ENCODE measurements around the gene VOPP1. TPM values are rescaled to one million over a fixed set of nuclear protein-coding genes. Genes with fewer than 3 reads are reported as not detected.

Gene VOPP1
- total and polyA plus RNA-seq, 7 donors: 16.3 to 45.7 (median 29.7) TPM

GRCh38 chr7:55436457-55436856 lies 135.8 kb downstream of the VOPP1 start:
- Histone ChIP-seq H3K9me3 (no peaks in the 10 kb centered on the region), H3K4me1 (peaks cover 29% of the 10 kb centered on the region), H3K4me3 (no peak overlapping the region), H3K27ac (no peak overlapping the region), H3K27me3 (ENCODE audit: insufficient read depth in 3 of 3, low read length in 2 of 3) (no peaks in the 10 kb centered on the region), H3K36me3 (ENCODE audit: insufficient read depth in 1 of 2, low read depth in 1 of 2) (peaks cover 0 to 11% of the 10 kb centered on the region in 2 donors)
- TF ChIP-seq CTCF (IDR thresholded peaks at IDR 0.05): no peak
- DNase-seq (no peak), ATAC-seq (no peak)
- WGBS, 3 donors: 76 to 92% (median 81%) methylated on average over 10 of the region's 10 CpGs
- intact Hi-C loops (cut with DNase I): loop anchor here (10.0 kb wide), 2 partner anchors 158 to 638 kb away; no protein-coding TSS in a partner anchor

GRCh38 chr7:55435466-55435865 lies 136.8 kb downstream of the VOPP1 start:
- ATAC-seq (no peak), DNase-seq (no peak)
- Histone ChIP-seq H3K4me3 (no peak overlapping the region), H3K9me3 (no peaks in the 10 kb centered on the region), H3K36me3 (ENCODE audit: insufficient read depth in 1 of 2, low read depth in 1 of 2) (peaks cover 0 to 17% of the 10 kb centered on the region in 2 donors), H3K27ac (no peak overlapping the region), H3K27me3 (ENCODE audit: insufficient read depth in 3 of 3, low read length in 2 of 3) (no peaks in the 10 kb centered on the region), H3K4me1 (peaks cover 21% of the 10 kb centered on the region)
- TF ChIP-seq CTCF (IDR thresholded peaks at IDR 0.05): no peak
- intact Hi-C loops (cut with DNase I): loop anchor here (10.0 kb wide), 2 partner anchors 159 to 639 kb away; no protein-coding TSS in a partner anchor
- 77 to 81% (median 78%) methylated on average over 10 of the region's 10 CpGs for WGBS, 3 donors

GRCh38 chr7:55432939-55433784 lies 139.1 kb downstream of the VOPP1 start:
- H3K9me3 ChIP-seq: no peaks in the 10 kb centered on the region
- peak; percentile 72 to 84 (median 78) for ATAC-seq
- DNase-seq: no peak
- no peaks in the 10 kb centered on the region for H3K4me1 ChIP-seq
- WGBS, 3 donors: 60 to 62% (median 62%) methylated on average over 13 of the region's 13 CpGs
- no peak overlapping the region for H3K4me3 ChIP-seq
- no peak overlapping the region for H3K27ac ChIP-seq
- peaks cover 0 to 17% of the 10 kb centered on the region in 2 donors for H3K36me3 ChIP-seq (ENCODE audit: insufficient read depth in 1 of 2, low read depth in 1 of 2)
- H3K27me3 ChIP-seq (ENCODE audit: insufficient read depth in 3 of 3, low read length in 2 of 3): no peaks in the 10 kb centered on the region
- intact Hi-C loops (cut with DNase I): loop anchor here (5.0 to 10.0 kb wide), 3 partner anchors 162 to 642 kb away; no protein-coding TSS in a partner anchor
- peak; percentile 57 for TF ChIP-seq CTCF (IDR thresholded peaks at IDR 0.05)

GRCh38 chr7:55432506-55432905 lies 139.8 kb downstream of the VOPP1 start:
- Histone ChIP-seq H3K4me1 (no peaks in the 10 kb centered on the region), H3K36me3 (ENCODE audit: insufficient read depth in 1 of 2, low read depth in 1 of 2) (peaks cover 0 to 17% of the 10 kb centered on the region in 2 donors), H3K27ac (no peak overlapping the region), H3K9me3 (no peaks in the 10 kb centered on the region), H3K4me3 (no peak overlapping the region), H3K27me3 (ENCODE audit: insufficient read depth in 3 of 3, low read length in 2 of 3) (no peaks in the 10 kb centered on the region)
- ATAC-seq: no peak
- WGBS, 3 donors: 70 to 75% (median 72%) methylated on average over 3 of the region's 3 CpGs
- DNase-seq: no peak
- intact Hi-C loops (cut with DNase I): loop anchor here (5.0 to 10.0 kb wide), 3 partner anchors 162 to 642 kb away; no protein-coding TSS in a partner anchor
- TF ChIP-seq CTCF (IDR thresholded peaks at IDR 0.05): no peak

Data from psoas muscle (tissue), 8 donors.